ENCODE results near the gene OTOA.
"Not testable (repeated sequence)": the region's sequence is repeated elsewhere in the genome, so short reads cannot be mapped to it uniquely, and the experiment has no call there.

OTOA gene

GRCh38 chr16:21663889-21664647 lies at the start of gene OTOA:
OTOA (plus strand) TSS chr16:21663968; CDS start chr16:21678515, 14,547 bp downstream.
- DNase-seq: peak; percentile 29 to 33

DNA sequence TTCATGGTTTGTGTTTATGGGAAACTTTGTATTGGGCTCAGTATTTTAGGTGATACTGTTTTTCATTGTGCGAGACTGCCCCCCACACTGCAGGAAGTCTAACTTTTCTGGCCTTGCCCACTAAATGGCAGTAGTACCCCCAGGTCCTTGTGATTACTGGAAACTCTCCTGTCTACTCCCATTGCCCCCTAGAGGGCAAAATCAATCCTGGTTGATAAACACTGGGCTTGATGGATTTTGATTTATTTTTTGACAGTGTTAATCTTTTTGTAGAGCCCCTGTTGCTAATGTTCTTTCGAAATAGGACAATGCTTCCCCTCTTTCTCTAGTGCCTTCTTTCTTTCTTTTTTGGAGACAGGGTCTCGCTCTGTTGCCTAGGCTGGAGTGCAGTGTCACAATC lies 48.9 kb upstream of the OTOA start:
- no peak for DNase-seq

DNA sequence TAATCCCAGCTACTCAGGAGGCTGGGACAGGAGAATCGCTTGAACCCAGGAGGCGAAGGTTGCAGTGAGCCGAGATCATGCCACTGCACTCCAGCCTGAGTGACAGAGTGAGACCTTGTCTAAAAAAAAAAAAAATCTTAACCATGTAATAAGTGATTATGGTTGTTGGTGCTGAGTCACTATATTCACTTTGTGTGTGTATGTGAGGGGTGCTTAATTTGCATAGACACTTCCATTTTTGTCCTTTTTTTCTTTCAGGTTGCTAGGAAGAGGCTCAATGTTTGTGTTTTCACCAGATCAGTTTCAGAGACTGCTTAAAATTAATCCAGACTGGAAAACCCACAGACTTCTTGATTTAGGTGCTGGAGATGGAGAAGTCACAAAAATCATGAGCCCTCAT lies 46.2 kb upstream of the OTOA start:
- DNase-seq: no peak

DNA sequence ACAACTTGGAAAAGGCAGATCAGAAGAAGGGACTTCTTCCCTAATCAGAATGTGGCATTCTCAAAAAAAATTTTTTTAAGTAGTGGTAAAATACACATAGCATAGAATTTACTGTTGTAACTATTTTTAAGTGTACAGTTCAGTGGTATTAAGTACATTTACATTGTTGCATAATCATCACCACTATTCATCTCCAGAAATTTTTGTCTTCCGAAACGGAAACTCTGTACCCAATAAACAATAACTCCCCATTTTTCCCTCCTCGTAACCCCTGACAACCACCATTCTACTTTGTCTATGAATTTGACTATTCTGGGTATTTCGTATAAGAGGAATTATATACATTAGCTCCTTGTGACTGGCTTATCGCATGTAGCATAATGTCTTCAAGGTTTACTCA lies 45.5 kb upstream of the OTOA start:
- no peak for DNase-seq

DNA sequence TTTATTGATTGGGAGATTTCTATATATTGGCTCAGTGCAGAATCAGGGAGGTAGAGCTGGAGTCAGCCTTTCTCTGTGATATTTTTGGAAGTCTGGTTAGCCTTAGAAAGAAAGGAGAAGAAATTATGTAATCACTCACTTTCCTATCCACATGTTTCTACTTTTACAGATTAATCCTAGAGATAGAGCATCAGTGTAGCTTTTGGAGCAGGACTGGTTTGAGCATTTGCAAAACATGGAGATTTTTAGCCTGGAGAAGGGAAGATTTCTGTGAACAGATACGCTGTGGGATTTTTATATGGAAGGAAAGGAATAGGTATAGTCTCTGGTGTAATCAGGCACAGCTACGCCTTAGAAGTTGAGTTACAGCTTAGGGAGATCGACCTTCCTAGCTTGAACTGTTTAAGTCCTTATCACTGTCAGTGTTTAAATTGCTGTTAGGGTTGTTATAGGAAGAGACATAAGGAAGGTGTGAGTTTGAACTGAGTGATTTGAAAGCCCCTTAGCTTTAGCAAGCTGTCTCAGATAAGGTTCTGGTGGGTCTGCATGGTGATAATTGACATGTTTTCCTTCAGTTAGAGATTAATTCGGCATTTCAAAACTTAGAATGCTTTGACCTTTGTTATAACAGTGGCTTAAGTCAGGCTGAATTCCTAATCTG lies 43.9 kb upstream of the OTOA start:
- no peak for DNase-seq

DNA sequence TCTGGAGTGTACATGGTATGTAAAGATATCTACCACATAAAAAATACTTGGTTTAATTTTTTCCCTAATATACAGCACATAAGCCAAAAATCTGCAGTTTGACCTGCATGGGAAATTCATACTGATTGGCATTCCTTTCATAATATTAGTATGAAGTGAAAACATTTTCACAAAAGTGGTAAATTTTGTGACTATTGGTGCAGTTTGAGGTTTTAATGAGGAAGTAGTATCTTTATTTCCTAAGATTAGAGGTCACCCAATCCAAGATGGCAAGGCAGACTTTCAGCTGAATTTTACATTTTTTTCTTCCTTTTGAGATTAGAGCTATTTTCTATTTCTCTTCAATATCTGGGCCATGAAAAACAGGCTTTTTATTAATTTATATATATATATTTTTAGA lies 43.2 kb upstream of the OTOA start:
- no peak for DNase-seq

GRCh38 chr16:21622545-21622944 lies 41.2 kb upstream of the OTOA start:
- no peak for DNase-seq

- DNase-seq: no peak
Measured at GRCh38 chr16:21625026-21625425, 38.7 kb upstream of the OTOA start.

DNA sequence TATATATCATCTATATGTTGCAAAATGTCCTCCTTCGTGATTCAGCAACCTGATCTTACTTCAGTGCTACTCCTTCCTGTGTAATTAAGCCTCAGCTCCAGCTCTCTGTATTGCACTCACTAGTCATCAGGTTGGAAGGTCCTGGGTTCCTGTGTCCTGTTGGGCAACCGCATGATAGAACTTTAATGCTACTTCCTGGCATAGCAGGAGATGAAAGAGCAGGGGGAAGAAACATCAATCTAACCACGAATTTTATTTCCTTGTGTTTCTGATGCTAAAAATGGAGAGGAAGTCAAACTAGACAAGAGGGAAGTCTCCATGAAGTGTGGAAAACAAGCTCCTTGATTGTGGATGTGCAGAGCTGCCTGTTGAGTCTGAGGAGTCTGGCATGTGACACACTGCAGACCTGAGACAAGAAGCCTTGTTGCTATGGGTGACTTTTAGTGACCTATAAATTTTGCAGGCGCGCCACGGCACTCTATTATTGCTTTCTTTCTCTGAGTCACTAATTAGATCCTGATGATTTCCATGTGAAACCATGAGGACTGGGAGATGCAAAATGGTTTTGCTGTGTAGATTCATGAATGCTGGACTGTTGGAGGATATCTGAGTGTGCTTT lies 37.0 kb upstream of the OTOA start:
- no peak for DNase-seq

DNA sequence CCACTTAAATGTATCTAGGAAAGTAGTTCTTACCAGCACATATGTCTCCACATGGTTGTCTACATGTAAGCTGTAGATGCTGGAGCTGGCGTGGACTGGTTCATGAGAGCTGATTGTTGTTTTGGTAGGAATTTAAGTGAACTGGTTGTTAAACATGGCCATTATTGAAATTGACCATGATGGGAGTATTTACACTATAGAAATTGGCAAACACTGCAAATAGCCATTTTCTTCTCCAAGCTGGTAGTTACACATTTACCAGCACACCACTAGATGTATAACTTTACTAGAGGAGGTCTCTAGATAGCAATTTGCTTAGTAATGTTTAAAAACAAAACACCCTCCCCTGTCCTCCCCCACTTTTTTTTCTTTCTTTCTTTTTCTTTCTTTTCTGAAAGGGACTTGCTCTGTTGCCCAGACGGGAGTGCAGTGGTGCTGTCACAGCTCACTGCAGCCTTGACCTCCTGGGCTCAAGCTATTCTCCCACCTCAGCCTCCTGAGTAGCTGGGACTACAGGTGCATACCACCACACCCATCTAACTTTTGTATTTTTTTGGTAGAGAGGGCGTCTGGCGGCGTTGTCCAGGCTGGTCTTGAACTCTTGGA lies 35.5 kb upstream of the OTOA start:
- DNase-seq: no peak

GRCh38 chr16:21628772-21629171 lies 35.0 kb upstream of the OTOA start:
- DNase-seq: no peak

DNA sequence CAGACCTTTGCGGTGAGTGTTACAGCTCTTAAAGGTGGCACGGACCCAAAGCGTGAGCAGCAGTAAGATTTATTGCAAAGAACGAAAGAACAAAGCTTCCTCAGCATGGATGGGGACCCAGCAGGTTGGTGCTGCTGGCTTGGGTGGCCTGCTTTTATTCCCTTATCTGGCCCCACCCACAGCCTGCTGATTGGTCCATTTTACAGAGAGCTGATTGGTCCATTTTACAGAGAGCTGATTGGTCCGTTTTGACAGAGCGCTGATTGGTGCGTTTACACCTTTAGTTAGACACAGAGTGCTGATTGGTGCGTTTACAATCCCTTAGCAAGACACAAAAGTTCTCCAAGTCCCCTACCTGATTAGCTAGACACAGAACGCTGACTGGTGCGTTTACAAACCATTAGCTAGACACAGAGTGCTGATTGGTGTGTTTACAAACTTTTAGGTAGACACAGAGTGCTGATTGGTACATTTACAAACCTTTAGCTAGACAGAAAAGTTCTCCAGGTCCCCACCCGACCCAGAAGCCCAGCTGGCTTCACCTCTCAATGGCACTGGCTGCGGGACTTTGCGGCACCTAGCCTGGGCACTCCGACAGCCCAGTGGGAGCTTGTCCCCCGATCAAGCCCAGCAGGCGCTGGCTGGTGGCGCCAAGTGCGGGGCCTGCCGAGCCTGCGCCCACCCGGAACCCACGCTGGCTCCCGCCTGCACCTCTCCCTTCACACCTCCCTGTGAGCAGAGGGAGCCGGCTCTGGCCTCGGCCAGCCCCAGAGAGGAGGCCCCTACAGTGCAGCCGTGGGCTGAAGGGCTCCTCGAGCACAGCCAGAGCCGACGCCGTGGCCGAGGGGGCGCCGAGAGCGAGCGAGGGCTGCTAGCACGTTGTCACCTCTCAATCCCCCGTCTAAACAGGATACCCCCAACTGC lies 33.9 kb upstream of the OTOA start:
- DNase-seq: not testable (repeated sequence)

GRCh38 chr16:21630866-21631265 lies 32.9 kb upstream of the OTOA start:
- DNase-seq: not testable (repeated sequence)

DNA sequence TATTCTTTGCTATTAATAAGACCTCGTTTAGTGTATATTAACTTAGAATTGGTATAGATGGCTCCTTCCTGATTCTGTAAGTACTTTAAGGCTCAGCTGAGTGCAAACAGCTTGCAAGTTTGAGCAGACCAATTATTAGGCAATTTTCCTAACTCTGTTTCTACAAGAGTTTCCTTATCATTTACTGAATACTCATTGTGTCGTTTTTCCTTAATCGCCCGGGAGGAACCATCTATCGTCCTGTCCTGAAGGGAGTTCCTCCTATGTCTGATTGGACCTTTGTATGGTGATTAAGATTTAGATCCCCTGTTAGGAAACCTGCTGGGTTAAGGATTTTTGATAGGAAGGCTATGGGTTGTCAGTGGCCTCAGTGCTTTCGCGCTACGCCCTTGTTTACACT lies 32.4 kb upstream of the OTOA start:
- DNase-seq: not testable (repeated sequence)

GRCh38 chr16:21631951-21632575 lies 31.7 kb upstream of the OTOA start:
- DNase-seq: not testable (repeated sequence)

GRCh38 chr16:21634216-21634615 lies 29.6 kb upstream of the OTOA start:
- no peak for DNase-seq

DNA sequence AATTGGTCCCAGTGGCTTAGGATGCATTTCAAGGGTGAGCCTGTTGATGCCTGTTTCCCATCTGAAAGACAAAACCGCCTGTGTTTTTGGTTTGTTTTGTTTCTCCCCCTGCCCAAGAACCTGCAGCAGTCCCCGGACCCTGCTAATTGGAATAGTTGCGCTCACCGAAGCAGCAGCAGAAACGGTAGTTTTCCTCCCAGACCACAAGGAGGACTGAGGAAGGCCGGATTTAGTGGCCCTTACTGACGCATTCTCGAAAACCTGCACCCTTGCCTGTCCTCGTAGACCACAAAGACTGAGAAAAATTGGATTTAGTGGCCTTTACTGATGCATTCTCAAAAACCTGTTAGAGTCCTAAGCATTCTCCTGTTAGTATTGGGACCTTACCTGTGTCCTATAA lies 28.1 kb upstream of the OTOA start:
- not testable (repeated sequence) for DNase-seq

DNA sequence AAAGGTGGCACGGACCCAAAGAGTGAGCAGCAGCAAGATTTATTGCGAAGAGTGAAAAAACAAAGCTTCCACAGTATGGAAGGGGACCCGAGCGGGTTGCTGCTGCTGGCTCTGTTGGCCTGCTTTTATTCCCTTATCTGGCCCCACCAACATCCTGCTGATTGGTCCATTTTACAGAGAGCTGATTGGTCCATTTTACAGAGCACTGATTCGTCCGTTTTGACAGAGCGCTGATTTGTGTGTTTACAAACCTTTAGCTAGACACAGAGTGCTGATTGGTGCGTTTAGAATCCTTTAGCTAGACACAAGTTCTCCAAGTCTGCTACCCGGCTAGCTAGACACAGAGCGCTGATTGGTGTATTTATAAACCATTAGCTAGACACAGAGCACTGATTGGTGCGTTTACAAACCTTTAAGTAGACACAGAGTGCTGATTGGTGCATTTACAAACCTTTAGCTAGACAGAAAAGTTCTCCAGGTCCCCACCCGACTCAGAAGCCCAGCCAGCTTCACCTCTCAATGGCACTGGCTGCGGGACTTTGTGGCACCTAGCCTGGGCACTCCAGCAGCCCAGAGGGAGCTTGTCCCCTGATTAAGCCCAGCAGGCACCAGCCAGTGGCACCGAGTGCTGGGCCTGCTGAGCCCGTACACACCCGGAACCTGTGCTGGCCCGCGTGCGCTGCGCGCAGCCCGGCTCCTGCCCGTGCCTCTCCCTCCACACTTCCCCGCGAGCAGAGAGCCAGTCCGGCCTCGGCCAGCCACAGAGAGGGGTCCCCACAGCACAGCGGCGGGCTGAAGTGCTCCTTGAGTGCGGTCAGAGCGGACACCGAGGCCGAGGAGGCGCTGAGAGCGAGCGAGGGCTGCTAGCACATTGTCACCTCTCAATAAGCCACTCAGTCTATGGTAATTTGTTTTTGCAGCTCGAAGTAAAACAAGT lies 26.5 kb upstream of the OTOA start:
- no peak for DNase-seq

- peak in 1 of 2 donors; percentile 42 for DNase-seq
Measured at GRCh38 chr16:21638573-21638975, 25.2 kb upstream of the OTOA start.

- DNase-seq: no peak
Measured at GRCh38 chr16:21639493-21639892, 24.3 kb upstream of the OTOA start.

GRCh38 chr16:21641916-21642315 lies 21.9 kb upstream of the OTOA start:
- DNase-seq: no peak
